Measurements from ENCODE around the gene FRYL.
A peak's percentile ranks its signal among the peaks of the same experiment; 100 is the strongest.
"Not testable (repeated sequence)": the region's sequence is repeated elsewhere in the genome, so short reads cannot be mapped to it uniquely, and the experiment has no call there.

Gene FRYL

GRCh38 chr4:48698029-48698971 lies 81.8 kb downstream of the FRYL start:
- no peak for DNase-seq (ENCODE audit: low spot score)

GRCh38 chr4:48697516-48697915 lies 82.6 kb downstream of the FRYL start:
- DNase-seq (ENCODE audit: low spot score): not testable (repeated sequence)

GRCh38 chr4:48694824-48695223 lies 85.3 kb downstream of the FRYL start:
- no peak for DNase-seq (ENCODE audit: low spot score)

- no peak for DNase-seq (ENCODE audit: low spot score)
Observed at GRCh38 chr4:48693856-48694574, 86.1 kb downstream of the FRYL start.

GRCh38 chr4:48692897-48693296 lies 87.2 kb downstream of the FRYL start:
- no peak for DNase-seq (ENCODE audit: low spot score)

GRCh38 chr4:48692044-48692443 lies 88.0 kb downstream of the FRYL start:
- DNase-seq (ENCODE audit: low spot score): no peak

- no peak for DNase-seq (ENCODE audit: low spot score)
Observed at GRCh38 chr4:48688953-48689352, 91.1 kb downstream of the FRYL start.

GRCh38 chr4:48687313-48688051 lies 92.6 kb downstream of the FRYL start:
- no peak for DNase-seq (ENCODE audit: low spot score)

- no peak for DNase-seq (ENCODE audit: low spot score)
Observed at GRCh38 chr4:48686369-48686768, 93.7 kb downstream of the FRYL start.

- no peak for DNase-seq (ENCODE audit: low spot score)
Observed at GRCh38 chr4:48683784-48684666, 96.1 kb downstream of the FRYL start.

GRCh38 chr4:48682870-48683269 lies 97.2 kb downstream of the FRYL start:
- not testable (repeated sequence) for DNase-seq (ENCODE audit: low spot score)

GRCh38 chr4:48681856-48682255 lies 98.2 kb downstream of the FRYL start:
- peak; percentile 59 for DNase-seq (ENCODE audit: low spot score)

GRCh38 chr4:48680848-48681568 lies 99.1 kb downstream of the FRYL start:
- no peak for DNase-seq (ENCODE audit: low spot score)

GRCh38 chr4:48673537-48673936 lies 106.5 kb downstream of the FRYL start:
- DNase-seq (ENCODE audit: low spot score): no peak

- no peak for DNase-seq (ENCODE audit: low spot score)
Observed at GRCh38 chr4:48670587-48670986, 109.5 kb downstream of the FRYL start.

- no peak for DNase-seq (ENCODE audit: low spot score)
Observed at GRCh38 chr4:48669086-48669485, 111.0 kb downstream of the FRYL start.

- DNase-seq (ENCODE audit: low spot score): no peak
Observed at GRCh38 chr4:48668254-48669017, 111.6 kb downstream of the FRYL start.

GRCh38 chr4:48667148-48667547 lies 112.9 kb downstream of the FRYL start:
- no peak for DNase-seq (ENCODE audit: low spot score)

- DNase-seq (ENCODE audit: low spot score): peak; percentile 32
Observed at GRCh38 chr4:48665555-48666186, 114.4 kb downstream of the FRYL start.

- DNase-seq (ENCODE audit: low spot score): no peak
Observed at GRCh38 chr4:48664938-48665337, 115.1 kb downstream of the FRYL start.
